GM21367 (cell line): ENCODE results near the gene P3H1.
"Not testable (repeated sequence)": the region's sequence is repeated elsewhere in the genome, so short reads cannot be mapped to it uniquely, and the experiment has no call there.

ENCODE experiments used
- ATAC-seq: cut with Tn5 transposase; IDR thresholded peaks from one replicate; pipeline ENCODE4 v1.9.1; 2021; ENCODE audit not compliant: unreplicated experiment

P3H1 gene, protein sequence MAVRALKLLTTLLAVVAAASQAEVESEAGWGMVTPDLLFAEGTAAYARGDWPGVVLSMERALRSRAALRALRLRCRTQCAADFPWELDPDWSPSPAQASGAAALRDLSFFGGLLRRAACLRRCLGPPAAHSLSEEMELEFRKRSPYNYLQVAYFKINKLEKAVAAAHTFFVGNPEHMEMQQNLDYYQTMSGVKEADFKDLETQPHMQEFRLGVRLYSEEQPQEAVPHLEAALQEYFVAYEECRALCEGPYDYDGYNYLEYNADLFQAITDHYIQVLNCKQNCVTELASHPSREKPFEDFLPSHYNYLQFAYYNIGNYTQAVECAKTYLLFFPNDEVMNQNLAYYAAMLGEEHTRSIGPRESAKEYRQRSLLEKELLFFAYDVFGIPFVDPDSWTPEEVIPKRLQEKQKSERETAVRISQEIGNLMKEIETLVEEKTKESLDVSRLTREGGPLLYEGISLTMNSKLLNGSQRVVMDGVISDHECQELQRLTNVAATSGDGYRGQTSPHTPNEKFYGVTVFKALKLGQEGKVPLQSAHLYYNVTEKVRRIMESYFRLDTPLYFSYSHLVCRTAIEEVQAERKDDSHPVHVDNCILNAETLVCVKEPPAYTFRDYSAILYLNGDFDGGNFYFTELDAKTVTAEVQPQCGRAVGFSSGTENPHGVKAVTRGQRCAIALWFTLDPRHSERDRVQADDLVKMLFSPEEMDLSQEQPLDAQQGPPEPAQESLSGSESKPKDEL

DNA sequence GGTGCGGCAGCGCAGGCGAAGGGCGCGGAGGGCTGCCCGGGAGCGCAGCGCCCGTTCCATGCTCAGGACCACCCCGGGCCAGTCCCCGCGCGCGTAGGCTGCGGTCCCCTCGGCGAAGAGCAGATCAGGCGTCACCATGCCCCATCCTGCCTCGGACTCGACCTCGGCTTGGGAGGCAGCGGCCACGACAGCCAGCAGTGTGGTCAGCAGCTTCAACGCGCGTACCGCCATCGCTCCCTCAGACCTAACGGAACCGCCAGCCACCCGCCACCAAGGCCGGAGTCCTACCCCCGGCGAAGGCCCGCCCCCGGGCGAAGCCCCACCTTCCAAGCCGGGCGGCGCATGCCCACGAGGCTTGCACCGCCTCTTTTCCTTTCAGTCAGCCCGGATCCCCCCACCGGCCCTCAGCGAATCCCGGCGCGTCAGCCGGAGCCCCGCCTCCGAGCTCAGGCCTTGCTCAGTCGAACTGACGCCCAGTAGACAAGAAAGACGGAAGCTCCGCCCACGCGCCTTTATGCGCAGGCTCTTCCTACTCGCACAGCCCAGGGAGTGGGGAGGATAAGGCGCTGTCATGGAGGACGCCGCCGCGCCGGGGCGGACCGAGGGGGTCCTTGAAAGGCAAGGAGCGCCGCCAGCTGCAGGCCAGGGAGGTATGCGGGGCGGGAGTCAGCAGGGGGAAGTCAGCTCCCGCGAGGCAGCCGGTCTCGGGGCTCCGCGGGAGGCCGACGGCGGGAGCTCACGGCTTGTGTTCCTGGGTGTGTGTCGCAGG, at the start of gene P3H1, which contains the start of gene C1orf50:
TSS of gene P3H1 (minus strand) at position 288 of the 769 bp plus-strand sequence. CDS start at position 231, 57 bp downstream.
TSS of gene C1orf50 (plus strand) at position 509 of the 769 bp plus-strand sequence. CDS start at position 572, 63 bp downstream.
- peak; percentile 84 for ATAC-seq

DNA sequence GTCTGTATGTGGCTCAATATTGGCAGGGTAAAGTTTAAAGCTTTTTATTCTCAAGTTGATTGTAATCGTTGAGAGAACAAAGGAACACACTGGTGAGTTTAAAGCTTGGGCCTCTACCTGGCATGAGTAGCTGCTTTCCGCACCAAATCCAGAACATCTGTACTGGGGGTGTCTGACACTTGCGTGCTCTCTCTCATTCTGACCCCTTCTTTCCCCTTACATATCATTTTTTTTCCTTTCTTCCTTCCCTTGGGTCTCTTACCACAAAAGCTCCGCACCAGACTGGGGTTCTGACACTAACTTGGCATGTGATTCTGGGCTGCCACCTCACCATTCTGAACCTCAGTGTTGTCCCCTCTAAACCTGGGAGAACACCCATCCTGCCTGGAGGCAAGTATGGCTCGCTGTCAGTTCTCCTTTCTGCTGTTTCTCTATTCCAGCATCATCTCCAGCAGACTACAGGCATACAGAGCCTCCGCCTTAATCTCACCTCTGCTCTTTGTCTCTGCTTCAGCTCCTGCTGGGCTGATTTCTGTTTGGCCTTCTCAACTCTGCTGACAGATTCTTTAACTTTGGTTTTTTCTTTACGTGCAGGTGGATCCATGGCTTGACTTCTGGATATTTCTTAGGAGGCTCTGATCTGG, 49.2 kb upstream of the P3H1 start:
- no peak for ATAC-seq

DNA sequence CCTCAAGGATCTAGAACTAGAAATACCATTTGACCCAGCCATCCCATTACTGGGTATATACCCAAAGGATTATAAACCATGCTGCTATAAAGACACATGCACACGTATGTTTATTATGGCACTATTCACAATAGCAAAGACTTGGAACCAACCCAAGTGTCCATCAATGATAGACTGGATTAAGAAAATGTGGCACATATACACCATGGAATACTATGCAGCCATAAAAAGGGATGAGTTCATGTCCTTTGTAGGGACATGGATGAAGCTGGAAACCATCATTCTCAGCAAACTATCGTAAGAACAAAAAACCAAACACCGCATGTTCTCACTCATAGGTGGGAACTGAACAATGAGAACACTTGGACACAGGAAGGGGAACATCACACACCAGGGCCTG, 48.0 kb upstream of the P3H1 start:
- ATAC-seq, result not testable (repeated sequence)

DNA sequence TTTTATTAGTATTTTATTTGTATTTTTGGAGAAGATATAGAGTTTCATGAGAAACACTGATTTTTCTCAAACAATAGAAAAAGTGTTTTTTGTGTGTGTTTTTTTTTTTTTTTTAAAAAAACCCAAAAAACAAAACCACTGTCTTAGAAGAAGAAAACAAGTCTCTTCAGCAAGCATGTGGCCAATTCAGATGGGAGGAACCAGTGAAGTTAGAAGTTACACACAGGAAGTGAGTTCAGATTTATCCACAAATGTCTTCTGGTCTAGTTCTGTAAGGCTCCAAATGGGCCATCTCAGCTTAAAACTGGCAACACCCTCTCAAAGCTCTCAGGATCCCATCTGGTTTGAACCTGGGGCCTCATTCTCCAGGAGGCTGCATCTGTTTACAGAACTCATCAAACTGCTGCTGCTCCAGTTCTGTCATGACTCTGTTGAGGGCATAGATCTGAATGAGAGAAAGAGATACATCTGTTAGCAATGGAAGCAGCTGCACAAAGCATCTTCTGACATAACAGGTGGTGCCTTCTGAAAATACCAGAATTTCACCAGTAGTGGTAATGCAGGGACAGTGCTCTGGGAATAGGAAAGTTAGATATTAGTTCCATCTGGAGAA, 40.3 kb upstream of the P3H1 start:
- ATAC-seq, result no peak

DNA sequence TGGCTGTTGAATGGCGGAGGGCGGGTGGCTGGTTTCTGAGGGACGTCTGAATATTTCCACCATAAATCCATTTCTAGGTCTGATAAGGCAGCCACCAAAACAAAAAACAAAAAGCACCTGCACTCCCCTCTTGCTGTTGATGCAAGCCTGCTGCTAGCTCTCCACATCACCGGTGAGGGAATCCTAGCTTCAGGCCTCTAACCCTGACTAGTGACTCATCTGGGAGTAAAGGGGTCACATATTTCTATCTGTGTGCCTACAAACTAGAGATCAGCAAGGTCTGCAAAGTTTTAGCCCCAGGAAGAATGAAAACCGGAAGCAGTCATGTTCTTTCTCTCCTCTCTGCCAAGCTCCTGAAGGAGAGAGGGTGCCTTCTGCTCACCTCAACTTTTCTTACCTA, 39.8 kb upstream of the P3H1 start:
- ATAC-seq, result no peak

DNA sequence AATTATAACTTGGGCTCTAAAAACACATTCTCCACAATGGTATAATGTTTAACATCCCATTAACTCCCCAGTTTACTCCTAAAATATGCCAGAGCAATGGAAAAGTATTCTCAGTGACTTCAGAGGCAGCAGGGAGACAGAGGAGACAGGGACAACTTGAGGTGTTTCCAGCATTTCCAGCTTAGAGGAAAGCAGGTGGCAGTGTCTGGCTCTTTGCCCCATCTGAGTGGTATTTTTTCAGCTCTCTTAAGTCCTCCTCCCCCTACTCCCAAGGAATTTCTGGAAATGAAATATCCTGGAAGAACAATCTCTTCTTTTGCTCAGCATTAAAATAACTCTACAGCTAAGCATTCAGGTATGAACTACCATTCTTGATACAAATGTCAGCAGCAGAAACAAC, 39.3 kb upstream of the P3H1 start:
- no peak for ATAC-seq

DNA sequence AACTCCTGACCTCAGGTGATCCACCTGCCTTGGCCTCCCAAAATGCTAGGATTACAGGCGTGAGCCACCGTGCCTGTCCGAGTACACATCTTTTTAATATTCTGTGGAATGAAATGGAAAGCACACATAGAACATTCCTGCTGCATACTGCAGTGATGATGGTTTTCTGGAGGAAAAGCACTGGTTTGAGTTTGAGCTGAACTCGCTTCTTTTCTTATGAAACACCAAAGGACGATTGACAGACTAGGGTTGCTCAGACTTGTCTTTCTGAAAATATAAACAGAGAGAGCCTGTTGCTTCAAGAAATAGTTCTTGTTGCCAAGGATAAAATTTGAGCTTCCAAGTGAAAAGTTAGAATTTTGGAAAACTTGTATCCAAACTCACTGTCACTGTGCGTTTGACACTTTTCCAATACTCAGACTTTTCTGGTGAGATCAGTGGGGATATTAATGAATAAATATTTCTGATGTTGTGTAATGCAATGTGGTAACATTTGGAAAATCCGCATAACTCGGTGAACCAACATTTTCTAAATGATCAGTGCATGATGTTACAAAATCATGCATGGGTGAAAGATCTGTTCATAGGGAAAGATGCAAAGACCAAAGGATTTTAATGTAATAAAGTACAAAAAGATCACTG, 35.1 kb upstream of the P3H1 start:
- no peak for ATAC-seq

DNA sequence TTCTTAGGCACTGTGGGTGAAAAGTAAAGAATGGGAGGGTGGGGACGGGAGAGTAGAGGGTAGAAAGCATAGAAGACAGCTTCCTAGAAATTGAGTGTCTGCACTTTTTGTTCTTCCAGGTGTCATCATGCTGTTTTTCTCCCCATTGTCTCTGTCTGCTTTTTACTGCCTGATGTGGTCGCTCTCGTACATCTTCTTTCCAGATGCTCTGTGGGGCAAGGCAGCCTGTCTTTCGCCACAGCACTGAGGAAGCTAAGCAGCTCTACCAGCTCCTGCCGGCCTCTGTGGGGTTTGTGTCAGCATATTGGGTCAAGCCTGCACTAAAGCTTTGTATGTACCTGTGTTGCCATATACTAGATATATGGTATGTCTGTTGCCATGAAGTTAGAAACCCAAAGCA, 31.2 kb upstream of the P3H1 start:
- no peak for ATAC-seq

DNA sequence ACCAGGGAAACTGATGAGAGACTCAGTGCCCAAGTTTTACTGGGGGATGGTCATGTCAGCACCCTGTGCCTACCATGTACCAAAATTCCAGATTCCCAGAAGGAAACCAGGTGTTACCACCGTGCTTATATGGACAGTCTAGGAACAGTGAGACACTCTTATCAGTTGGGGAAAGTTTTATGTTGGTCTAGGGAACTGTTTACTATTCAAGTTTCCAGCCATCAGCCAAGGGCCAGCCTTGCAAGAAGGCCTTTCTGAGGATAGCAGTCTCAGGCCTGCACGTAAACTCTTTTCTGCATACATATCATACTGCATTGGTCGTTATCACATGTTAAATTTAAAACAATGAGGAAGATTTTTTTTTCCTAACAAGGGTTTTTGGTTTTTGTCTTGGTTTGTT, 30.6 kb upstream of the P3H1 start:
- no peak for ATAC-seq

DNA sequence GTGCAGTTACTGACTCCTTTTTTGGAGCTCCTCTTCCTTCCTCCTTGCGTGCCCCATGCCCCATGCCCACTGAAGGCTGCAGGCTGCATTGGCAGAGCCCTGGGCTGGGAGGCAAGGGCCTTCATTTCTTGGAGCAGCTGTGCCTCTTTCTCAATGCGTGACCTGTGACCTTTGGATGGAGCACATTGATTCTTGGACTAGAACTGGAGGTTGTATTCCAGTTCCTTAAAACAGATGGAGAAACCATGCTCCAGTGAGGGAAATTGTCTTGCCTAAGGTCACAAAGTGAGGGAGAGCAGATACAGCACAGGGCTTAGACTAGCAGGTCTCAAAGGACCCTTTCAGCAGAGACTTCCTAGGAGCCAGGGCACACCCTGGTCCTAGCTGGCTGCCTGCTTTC, 27.0 kb upstream of the P3H1 start:
- ATAC-seq, result no peak

DNA sequence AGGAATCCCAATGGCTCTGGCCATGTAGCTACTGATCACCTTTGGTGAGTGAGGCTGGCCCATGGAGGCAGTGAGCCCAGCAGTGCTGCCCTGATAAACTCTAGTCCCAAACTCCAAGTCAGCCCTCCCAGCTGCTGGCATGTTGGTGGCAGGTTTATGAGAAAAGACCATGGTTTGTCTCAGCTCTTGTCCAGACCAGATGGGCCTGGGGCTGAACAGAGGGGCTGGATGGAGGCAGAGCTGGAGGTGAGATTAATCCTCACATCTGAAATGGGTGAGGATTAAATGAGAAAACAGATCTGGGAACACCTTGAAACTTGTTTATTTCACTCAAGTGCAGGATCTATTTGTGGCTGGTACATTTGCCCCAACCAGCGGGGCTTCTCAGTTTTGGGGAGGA, 21.2 kb upstream of the P3H1 start:
- ATAC-seq, result no peak

DNA sequence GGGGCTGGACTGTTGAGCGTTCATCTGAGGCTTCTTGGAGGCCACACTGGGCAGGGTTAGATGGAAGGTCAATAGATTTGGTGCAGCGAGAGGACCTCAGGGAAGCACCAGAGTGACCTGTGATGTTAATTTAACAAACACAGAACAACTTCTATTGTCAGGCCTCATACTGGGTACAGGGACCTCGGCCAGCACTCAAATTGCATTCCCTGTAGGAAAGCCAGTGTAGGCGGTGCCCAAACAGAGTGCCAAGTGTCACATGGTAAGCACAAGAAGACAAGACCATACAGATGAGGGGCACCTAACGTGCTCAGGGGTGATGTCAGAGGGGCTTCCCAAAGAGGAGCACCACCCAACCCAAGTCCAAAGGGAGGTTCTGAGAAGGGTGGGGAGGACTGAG, 19.3 kb upstream of the P3H1 start:
- ATAC-seq, result no peak

DNA sequence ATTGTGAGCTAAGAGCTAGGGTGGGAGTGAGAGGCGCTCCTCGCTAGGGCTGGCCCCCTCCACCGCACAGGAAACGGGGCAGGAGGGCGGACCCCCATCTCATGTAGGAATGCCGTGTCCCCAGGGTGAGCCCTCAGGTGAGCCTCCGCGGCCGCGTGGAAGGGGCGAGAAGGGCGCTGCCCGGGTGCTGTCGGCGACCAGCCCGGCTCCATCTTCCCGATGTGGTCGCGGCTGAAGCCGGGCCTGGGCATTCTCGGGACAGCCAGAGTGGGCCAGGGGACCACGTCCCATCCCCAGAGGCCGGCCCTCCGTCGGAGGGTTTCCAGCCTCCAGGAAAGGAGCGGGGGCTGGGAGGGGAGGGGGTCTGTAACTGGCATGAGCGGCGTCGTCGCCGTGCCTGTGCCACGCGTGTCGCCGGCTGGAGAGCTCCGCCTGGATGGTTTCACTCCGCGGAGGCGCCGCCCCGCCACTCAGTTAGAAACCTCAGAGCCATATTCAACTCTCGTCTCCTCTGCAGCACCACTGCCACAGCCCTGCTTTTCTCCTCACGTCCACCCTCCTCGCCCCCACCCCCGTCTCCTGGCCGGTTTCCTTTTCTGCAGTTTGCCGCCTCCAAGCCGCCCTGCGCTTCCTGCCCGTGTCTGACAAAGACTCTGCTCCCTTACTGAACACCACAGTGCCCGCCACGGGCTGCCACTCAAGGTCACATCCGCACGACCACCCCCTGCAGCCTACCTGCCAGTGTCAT, 18.3 kb upstream of the P3H1 start, which contains the start of gene TMEM269:
TSS of gene TMEM269 (plus strand) at position 46 of the 748 bp plus-strand sequence. CDS start 4,903 bp downstream, outside the sequence.
- no peak for ATAC-seq

DNA sequence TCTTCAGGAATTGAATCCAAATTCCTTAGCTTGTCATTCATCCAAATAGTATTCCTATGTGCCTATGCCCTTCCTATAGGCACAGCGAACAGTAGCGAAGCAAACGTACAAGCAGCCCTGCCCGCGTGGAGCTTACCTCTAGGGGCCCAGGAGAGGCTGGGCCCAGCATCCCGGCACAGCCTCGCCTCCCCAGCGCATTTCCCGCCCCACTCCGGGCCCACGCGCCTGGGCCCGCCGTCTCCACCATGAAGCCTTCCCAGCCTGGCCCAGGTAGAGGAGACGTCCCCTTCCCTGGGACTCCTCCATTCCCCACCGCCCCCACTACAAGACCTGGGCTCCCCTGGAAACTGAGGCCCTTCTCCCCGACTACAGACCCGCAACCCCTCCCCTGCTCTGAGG, 17.7 kb upstream of the P3H1 start:
- ATAC-seq, result no peak

DNA sequence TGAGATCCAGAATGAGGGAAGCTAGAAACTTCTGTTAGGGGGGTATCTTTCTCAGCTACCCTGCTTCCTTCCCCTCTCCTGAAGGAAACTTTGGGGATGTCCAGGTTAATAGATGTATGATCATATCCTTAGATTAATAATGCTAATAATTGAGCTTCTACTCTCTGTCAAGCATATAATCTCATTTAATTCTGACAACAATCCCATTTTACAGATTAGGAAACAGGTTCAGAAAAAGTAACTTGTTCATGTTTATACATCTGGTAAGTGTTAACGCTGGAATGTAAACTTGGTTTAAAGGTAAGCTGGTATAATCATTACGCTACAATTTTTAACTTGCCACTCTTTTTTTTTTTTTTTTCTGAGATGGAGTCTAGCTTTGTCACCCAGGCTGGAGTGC, 16.3 kb upstream of the P3H1 start:
- ATAC-seq, result no peak

DNA sequence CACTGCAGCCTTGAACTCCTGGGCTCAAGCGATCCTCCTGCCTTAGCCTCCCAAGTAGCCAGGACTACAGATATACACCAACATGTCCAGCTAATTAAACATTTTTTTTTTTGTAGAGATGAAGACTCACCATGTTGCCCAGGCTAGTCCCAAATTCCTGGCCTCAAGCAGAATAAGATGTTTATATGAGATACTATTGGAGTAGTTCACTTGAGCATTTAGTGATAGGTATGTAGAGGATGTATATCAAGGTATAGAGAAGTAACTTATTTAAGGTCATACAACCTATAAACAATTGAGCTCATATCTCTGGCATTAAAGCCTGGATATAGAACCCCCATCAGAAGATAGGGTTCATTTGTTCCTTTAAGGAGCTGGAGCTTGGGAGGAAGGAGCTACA, 13.3 kb upstream of the P3H1 start:
- no peak for ATAC-seq

DNA sequence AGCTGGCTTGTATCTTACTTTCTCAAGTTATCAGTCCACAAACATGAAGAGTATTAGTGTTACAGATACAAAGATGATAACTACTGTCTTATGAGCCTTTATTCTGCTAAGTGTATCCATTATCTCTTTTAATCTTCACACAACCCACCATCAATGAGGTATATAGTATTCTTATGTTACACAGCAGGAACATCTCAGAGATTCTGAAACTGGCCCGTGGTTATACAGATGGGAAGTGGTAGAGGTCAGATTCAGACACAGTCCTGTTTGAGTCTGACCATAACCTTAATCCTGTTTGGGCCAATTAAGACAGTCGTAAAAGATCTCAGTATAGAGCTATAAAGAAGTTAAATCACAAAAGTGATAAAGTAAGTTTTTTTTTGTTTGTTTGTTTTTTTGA, 12.9 kb upstream of the P3H1 start:
- ATAC-seq, result no peak

DNA sequence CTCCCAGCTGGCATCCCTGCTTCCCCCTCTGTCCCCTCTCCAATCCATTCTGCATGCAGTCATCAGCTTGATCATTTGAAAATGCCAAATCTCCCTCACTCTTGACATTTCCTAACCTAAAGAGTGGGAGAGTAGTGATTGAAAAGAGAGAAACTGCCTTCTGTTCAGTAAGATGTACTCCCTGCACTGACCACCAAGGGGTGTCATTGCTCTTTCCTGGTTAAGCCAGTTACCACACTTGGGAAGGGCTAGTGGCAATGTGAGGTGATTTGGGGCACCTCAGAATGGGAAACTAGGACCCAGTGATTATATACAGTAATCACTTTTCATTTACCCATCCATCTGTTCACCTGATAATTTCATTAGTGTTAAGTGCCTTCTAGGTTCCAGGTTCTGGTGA, 11.0 kb upstream of the P3H1 start:
- ATAC-seq, result no peak

DNA sequence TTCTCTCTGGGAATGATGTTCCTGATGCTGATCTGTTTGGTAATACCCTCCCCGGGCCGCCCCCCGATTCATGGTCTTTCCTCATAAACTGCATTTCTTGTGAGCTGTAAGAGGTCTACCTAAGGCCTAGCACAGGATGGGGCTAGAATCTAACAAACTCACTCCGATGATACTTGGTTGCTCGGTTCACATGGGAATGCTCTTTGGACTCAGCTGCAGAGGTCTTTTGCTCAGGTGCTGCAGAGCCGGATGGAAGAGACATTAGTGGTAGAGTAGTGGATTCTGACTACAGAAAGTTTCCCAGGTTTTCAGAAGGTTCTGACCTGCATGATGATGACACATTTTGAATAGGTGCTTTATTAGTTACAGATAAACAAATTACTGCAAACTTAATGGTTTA, 9.7 kb upstream of the P3H1 start:
- ATAC-seq, result no peak
